Right lobe of liver (tissue), 6 donors: Measurements from ENCODE around the gene SYVN1. TPM values are rescaled to one million over a fixed set of nuclear protein-coding genes. Genes with fewer than 3 reads are reported as not detected.

Source experiments
- ATAC-seq, 4 donors: fragments of 200-7000 bp; cut with Tn5 transposase; one replicate each; pipeline ENCODE4 v1.9.1; 2020; ENCODE audit warnings: mild to moderate bottlenecking in 4 of 4, moderate library complexity in 4 of 4
- DNase-seq, 3 donors: peaks; one replicate each; pipeline ENCODE4 v3.0.0-alpha.2; 2020
- H3K27ac ChIP-seq, 3 donors: fragments of 200-600 bp; one replicate each; pipeline ENCODE4 v1.8.0; 2022
- H3K27me3 ChIP-seq, 2 donors: fragments of 200-600 bp; one replicate each; pipeline ENCODE4 v1.8.0; 2022
- H3K36me3 ChIP-seq, 4 donors: fragments of 200-600 bp; sonication (generic) in 1 of 4; one replicate each; pipeline versions ENCODE4 v1.5.1 to v1.8.0; 2017 to 2022; ENCODE audit warnings: control low read depth in 1 of 4
- H3K4me1 ChIP-seq, 4 donors: fragments of 200-600 bp; sonication (generic) in 1 of 4; one replicate each; pipeline versions ENCODE4 v1.5.1 to v1.8.0; 2017 to 2022; ENCODE audit warnings: control low read depth in 1 of 4
- H3K4me3 ChIP-seq, 3 donors: fragments of 200-600 bp; one replicate each; pipeline ENCODE4 v1.8.0; 2022
- H3K9me3 ChIP-seq, 4 donors: fragments of 200-600 bp; sonication (generic) in 1 of 4; one replicate each; pipeline versions ENCODE4 v1.5.1 to v1.8.0; 2017 to 2022; ENCODE audit warnings: control low read depth in 1 of 4
- CTCF ChIP-seq, 4 donors: fragments of 200-600 bp in 3 of 4; fragments of 450-650 bp in 1 of 4; IDR thresholded peaks; one replicate each; pipeline versions ENCODE4 v1.5.1 to v1.8.0; 2016 to 2022; ENCODE audit warnings: antibody characterized with exemption in 4 of 4, mild to moderate bottlenecking in 2 of 4
- POLR2A ChIP-seq: fragments of 450-650 bp; IDR thresholded peaks from one replicate; pipeline ENCODE4 v1.6.1; 2017; ENCODE audit warnings: antibody characterized with exemption, mild to moderate bottlenecking
- WGBS: methylation state at CpG from one replicate; pipeline ENCODE4 v1.1.6; 2018; ENCODE audit warnings: low coverage, low lambda C conversion rate; ENCODE audit not compliant: insufficient coverage; ENCODE audit errors: missing lambda C conversion rate; 5-methylcytosine and 5-hydroxymethylcytosine counted together
- intact Hi-C, 2 donors: fragments of 100-400 bp; cut with DNase I; formaldehyde crosslinking; loops; one replicate each; pipeline versions ENCODE4 v1.11.2 to v1.14.1; 2022
- total RNA-seq, 6 experiments: library from RNA; depleted of rRNA in 2 of 6; stranded (reverse); fragments of >200 nt in 2 of 6; fragmentation: NEBNext Ultra II Directional in 3 of 6; extraction: Animal tissue kit (Norgen Biotek cat#: 25700) in 3 of 6; gene quantifications; one replicate each; pipeline versions ENCODE4 v1.1.0 to v1.2.4, GENCODE V29; 2016 to 2023
- donor health status: DM: no; HTN: yes; CAD: no.
- donor health status: DM: no; HTN: no; CAD: no.
- donor health status: DM: no; HTN: no; CAD: no.
- donor health status: DM: no; HTN: yes; CAD: no.
- donor health status: DM: no; HTN: yes; CAD: no.

The SYVN1 gene
- total RNA-seq, 6 experiments from 2014 or later = 73.0 to 120 (median 109) TPM

- Histone ChIP-seq H3K4me1 (peaks cover 0 to 25% (median 11%) of the 10 kb centered on the region in 4 donors), H3K4me3 (peak overlapping the region; percentile 92 to 99 (median 99)), H3K36me3 (peaks cover 0 to 29% (median 16%) of the 10 kb centered on the region in 4 donors), H3K9me3 (no peaks in the 10 kb centered on the region), H3K27me3 (no peaks in the 10 kb centered on the region), H3K27ac (peak overlapping the region; percentile 96 to 99 (median 97))
- 4% methylated on average over 20 of the region's 24 CpGs for WGBS
- intact Hi-C loops = loop anchor here in 1 of 2 donors (10.0 kb wide), 1 partner anchor 120 kb away; no protein-coding TSS in a partner anchor
- TF ChIP-seq POLR2A (no peak), CTCF (IDR thresholded peaks at IDR 0.05) (no peak)
- peak; percentile 80 to 86 (median 82) for ATAC-seq
- DNase-seq = peak; percentile 95 to 98 (median 97)
Measured at GRCh38 chr11:65134952-65135632, 773 bp upstream of the SYVN1 start.

- ATAC-seq = peak in 2 of 4 donors; percentile 1 to 30
- Histone ChIP-seq H3K27me3 (no peaks in the 10 kb centered on the region), H3K4me1 (peaks cover 0 to 25% (median 11%) of the 10 kb centered on the region in 4 donors), H3K4me3 (peak overlapping the region; percentile 92 to 99 (median 99)), H3K27ac (peak overlapping the region; percentile 96 to 99 (median 97)), H3K36me3 (peaks cover 7 to 43% (median 27%) of the 10 kb centered on the region in 4 donors), H3K9me3 (no peaks in the 10 kb centered on the region)
- WGBS = 0% methylated on average over 9 of the region's 20 CpGs
- intact Hi-C loops = loop anchor here in 1 of 2 donors (10.0 kb wide), 1 partner anchor 121 kb away; no protein-coding TSS in a partner anchor
- peak; percentile 40 to 79 (median 71) for DNase-seq
- no peak for TF ChIP-seq CTCF (IDR thresholded peaks at IDR 0.05)
- no peak for TF ChIP-seq POLR2A
Measured at GRCh38 chr11:65133724-65134123, 595 bp downstream of the SYVN1 start.

GRCh38 chr11:65132988-65133700 lies 1.2 kb downstream of the SYVN1 start:
- WGBS = 46% methylated on average over 10 of the region's 18 CpGs
- intact Hi-C loops = loop anchor here in 1 of 2 donors (10.0 kb wide), 1 partner anchor 122 kb away; no protein-coding TSS in a partner anchor
- no peaks in the 10 kb centered on the region for H3K9me3 ChIP-seq
- H3K27ac ChIP-seq = peak overlapping the region in 2 of 3 donors; percentile 96 to 97
- peak; percentile 50 for TF ChIP-seq POLR2A
- no peak for TF ChIP-seq CTCF (IDR thresholded peaks at IDR 0.05)
- DNase-seq (peak; percentile 86 to 90 (median 90)), ATAC-seq (peak; percentile 49 to 60 (median 50))
- H3K27me3 ChIP-seq = no peaks in the 10 kb centered on the region
- peak overlapping the region; percentile 92 to 99 (median 99) for H3K4me3 ChIP-seq
- peaks cover 0 to 25% (median 11%) of the 10 kb centered on the region in 4 donors for H3K4me1 ChIP-seq
- peaks cover 7 to 48% (median 30%) of the 10 kb centered on the region in 4 donors for H3K36me3 ChIP-seq

GRCh38 chr11:65132238-65132987 lies 1.9 kb downstream of the SYVN1 start:
- Histone ChIP-seq H3K36me3 (peaks cover 11 to 56% (median 33%) of the 10 kb centered on the region in 4 donors), H3K4me3 (peak overlapping the region in 1 of 3 donors; percentile 99), H3K27me3 (no peaks in the 10 kb centered on the region), H3K4me1 (peaks cover 0 to 25% (median 11%) of the 10 kb centered on the region in 4 donors), H3K9me3 (no peaks in the 10 kb centered on the region), H3K27ac (peak overlapping the region in 1 of 3 donors; percentile 96)
- intact Hi-C loops = loop anchor here in 1 of 2 donors (10.0 kb wide), 1 partner anchor 122 kb away; no protein-coding TSS in a partner anchor
- no peak for TF ChIP-seq POLR2A
- TF ChIP-seq CTCF (IDR thresholded peaks at IDR 0.05) = no peak
- ATAC-seq (no peak), DNase-seq (peak in 1 of 3 donors; percentile 39)
- WGBS = 43% methylated on average over 2 of the region's 10 CpGs
